Measurements from ENCODE around the gene YY2.
A peak's percentile ranks its signal among the peaks of the same experiment; 100 is the strongest.
"Not testable (repeated sequence)": the region's sequence is repeated elsewhere in the genome, so short reads cannot be mapped to it uniquely, and the experiment has no call there.

YY2 gene

GRCh38 chrX:21855937-21856415 is at the start of gene YY2:
Gene YY2 (plus strand): TSS chrX:21855987. CDS start chrX:21856485, 498 bp downstream.
- no peak for DNase-seq

DNA sequence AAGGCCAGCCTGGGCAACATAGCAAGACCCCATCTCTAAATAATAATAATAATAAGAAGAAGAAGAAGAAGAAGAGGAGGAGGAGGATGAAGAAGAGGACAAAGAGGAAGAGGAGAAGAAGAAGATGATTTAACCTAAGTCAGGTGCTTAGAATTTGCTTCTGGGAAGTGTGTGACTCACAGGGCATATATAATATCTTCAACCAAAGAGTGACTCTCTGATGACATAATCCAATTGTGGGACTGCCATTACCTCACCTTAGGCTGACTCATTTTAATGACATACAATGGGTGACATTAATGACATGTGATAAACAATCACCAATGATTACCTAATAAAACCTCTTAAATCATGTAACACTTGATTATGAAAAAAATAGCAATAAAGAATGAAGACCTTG is 49.1 kb upstream of the YY2 start:
- no peak for DNase-seq

- DNase-seq = no peak
Observed at GRCh38 chrX:21811832-21812231, 44.0 kb upstream of the YY2 start.

DNA sequence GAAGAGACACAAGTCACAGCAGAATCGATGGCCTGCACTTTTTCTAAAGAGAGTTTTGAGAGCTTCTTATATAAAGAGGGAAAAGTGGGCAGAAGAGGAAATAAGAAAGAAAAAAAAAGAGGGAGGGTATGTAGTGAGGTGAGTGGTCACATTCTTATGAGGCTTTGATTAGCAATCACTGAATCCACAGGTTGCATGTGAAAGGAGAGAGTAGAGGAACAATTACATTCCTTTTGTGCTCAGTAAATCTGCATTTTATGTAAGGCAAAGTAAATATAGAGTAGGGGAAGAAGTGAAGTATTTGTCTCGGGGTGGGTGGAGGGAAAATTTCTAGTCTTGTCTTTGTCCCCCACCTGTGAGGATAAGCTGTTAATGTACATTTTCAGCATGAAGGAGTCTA is 43.2 kb upstream of the YY2 start:
- no peak for DNase-seq

GRCh38 chrX:21813612-21814368 is 42.0 kb upstream of the YY2 start:
- no peak for DNase-seq

- DNase-seq = peak; percentile 31
Observed at GRCh38 chrX:21816136-21816535, 39.7 kb upstream of the YY2 start.

- not testable (repeated sequence) for DNase-seq
Observed at GRCh38 chrX:21820170-21820569, 35.6 kb upstream of the YY2 start.

GRCh38 chrX:21821875-21822274 is 33.9 kb upstream of the YY2 start:
- DNase-seq = no peak

DNA sequence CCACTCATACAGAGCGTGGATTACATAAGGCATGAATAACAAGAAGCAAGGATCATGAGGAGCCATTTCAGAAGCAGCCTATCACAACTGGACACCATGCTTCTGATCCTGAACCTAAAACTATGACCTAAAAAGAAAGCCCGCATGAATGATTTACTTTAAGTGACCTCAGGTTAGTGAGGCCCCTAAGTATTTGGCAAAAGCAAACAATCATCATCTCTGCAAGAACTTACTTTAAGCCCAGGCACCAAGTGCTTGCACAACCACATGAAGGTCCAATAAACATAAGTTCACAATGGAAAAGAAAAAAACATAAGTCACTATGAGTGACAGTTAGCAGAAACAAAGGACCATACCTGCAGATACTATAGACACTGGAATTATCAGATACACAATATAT is 24.3 kb upstream of the YY2 start:
- no peak for DNase-seq

GRCh38 chrX:21837056-21837455 is 18.7 kb upstream of the YY2 start:
- DNase-seq = no peak

GRCh38 chrX:21838937-21839333 is 16.9 kb upstream of the YY2 start:
- no peak for DNase-seq

DNA sequence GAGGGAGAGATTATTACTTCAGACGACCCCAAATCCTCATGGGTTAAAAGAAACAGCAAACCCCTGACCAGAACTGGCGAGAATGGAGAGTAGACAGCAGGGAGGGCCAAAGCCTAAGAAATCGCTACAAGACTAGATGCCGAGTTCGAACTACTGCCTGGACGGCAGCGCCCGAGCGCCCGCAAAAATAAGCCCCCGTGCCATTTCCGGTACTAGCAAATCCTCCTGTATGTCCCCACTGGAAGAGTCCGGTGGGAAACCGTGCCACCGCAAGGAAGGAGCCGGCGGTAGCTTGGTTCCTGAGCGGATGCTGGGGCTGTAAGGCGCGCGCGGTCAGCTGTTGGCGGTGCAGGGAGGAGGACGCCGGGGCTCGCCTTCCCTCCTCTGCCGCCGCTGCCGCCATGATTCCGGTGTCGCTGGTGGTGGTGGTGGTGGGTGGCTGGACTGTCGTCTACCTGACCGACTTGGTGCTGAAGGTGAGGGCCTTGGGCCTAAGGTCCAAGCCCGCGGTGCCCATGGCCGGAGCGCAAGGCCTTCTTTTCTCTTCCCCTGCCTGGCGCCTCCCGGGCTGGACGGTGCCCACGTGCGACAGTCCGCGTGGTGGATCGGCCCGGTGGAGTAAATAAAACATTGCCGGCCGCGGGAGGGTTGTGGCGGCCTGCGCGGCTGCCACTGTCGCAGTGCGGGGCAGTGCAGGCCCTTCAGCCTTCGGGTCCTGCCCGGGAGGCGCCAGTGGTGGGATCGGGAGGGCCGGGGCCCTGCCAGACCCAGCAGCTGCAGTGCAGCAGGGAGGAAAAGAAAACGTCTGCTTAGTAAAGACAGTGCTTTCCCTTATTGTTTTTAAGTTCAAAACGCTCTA is 16.2 kb upstream of the YY2 start, which contains the start of gene MBTPS2:
Gene MBTPS2 (plus strand): TSS at position 284 of the 859 bp plus-strand sequence. CDS start 118 bp downstream, at position 402.
- DNase-seq = peak; percentile 50

GRCh38 chrX:21840193-21840545 is 15.6 kb upstream of the YY2 start:
- DNase-seq = no peak

DNA sequence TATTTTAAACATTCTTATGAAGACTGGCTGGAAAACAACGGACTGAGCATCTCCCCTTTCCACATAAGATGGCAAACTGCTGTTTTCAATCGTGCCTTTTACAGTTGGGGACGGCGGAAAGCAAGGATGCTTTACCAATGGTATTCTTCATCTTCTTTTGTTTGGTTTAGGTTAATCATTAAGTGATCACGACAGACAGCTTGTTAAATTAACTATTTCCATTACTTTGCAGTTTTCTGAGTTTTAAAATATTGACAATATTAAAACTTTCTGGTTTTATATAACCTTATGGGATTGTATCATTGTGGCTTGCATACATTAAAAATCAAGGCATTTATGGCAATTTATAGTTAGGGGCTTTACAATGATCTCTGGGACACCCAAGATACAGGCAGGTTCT is 12.6 kb upstream of the YY2 start:
- no peak for DNase-seq

DNA sequence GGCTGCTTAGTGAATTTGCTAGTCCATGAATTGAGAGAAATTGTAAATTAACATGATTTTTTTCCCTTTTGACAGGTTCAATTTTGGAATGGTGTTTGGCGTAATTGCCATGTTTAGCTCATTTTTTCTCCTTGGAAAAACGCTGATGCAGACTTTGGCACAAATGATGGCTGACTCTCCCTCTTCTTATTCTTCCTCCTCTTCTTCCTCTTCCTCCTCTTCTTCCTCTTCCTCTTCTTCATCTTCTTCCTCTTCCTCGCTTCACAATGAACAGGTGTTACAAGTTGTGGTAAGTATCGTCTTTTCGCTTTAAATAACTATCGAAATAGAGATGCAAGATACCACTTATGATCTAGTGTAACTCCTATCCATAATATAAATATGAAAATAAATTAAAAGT is 10.7 kb upstream of the YY2 start:
- DNase-seq = no peak

GRCh38 chrX:21847342-21847741 is 8.4 kb upstream of the YY2 start:
- peak; percentile 54 for DNase-seq

DNA sequence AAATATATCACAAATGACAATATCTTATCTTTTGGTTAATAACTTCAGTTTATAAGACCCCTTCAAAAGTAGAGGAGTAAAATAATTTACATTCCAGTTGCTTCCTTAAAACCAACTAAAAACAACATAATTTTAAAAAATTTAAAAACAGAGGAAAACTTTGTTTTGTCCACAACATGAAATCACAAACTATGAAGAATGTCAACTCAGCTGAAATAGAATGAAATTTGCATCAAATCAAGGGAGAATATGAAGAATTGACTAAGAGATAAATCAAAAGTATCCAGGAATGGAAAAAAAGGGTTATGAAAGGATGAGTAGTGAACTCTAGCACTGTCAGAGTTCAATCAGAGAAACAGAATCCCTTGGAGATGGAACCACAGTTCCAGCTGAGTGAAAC is 2.2 kb upstream of the YY2 start:
- DNase-seq = no peak

DNA sequence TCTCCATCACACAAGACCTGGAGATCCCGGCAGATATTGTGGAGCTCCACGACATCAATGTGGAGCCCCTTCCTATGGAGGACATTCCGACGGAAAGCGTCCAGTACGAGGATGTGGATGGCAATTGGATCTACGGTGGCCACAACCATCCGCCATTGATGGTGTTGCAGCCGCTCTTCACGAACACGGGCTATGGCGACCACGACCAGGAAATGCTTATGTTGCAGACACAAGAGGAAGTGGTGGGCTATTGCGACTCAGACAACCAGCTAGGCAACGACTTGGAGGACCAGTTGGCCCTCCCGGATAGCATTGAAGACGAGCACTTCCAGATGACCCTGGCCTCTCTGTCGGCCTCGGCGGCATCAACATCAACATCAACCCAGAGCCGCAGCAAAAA is 717 bp downstream of the YY2 start:
- DNase-seq = no peak

GRCh38 chrX:21863241-21863640 is 7.5 kb downstream of the YY2 start:
- no peak for DNase-seq

DNA sequence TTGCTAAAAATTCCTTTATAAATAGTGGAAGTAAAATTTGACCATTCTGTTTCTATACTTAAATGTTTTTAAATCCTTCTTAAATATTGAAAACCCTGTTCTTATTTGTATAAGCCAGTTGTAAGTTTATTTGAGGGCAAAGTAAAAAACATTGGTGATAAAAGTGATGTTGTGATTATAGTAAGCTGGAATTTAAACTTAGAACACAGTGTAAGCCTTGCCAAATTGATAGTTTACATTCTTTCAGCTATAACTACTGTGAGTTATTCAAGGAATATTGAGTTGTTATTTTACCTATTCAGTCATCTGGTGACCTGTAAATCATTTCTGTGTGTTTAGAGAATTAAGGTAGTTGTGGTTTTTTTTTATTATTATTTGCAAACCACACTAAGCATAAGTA is 9.6 kb downstream of the YY2 start:
- no peak for DNase-seq

- DNase-seq = no peak
Observed at GRCh38 chrX:21870494-21870893, 14.7 kb downstream of the YY2 start.

DNA sequence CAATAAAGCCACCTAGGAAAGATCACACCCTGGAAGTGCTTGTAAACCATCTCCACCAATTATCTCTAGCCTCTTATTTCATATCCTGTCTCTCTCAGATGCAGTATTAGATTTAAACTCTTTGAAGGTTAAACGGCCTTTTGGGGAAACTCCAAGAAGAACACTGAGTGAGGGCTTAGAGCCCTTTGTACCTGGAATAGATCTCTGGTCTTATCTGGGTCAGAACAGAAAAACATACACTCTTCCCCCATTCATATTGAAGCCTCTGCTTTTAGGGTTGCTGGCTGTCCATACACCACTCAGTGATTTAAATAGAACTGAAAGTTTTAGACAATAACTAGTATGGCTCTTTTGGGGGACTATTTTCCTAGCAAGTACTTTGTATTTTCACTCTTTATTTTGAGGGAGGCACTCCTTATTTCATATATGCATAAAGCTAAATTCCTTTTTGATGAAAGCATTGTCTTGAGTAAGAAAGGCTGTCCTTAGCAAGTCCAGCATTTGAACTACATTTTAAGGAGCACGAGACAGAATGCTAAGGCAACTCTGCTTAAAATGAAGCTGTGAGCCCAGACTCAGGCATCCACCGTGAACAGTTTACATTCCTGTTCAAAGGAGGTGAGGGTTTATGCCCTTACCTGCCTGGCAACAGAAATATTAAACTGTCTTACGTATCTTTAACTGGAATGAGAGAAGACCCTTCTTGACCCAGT is 17.4 kb downstream of the YY2 start:
- no peak for DNase-seq

DNA sequence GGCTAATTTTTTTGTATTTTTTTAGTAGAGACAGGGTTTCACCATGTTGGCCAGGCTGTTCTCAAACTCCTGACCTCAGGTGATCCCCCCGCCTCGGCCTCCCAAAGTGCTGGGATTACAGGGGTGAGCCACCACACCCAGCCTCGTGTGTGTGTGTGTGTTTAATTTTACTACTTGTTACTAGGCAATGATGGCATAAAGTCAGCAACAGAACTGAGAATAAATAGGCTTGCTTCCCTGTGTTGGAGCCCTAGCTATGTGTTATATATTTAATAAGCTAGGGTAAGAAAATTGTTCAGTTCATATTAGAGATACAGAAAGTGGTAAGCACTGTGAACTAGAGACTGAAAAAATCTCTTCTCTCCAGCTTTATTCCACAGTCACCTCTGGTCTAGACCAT is 18.4 kb downstream of the YY2 start:
- not testable (repeated sequence) for DNase-seq

All from NCI-H2171 (cell line).